ENCODE results near the gene MOV10L1.

MOV10L1 gene

DNA sequence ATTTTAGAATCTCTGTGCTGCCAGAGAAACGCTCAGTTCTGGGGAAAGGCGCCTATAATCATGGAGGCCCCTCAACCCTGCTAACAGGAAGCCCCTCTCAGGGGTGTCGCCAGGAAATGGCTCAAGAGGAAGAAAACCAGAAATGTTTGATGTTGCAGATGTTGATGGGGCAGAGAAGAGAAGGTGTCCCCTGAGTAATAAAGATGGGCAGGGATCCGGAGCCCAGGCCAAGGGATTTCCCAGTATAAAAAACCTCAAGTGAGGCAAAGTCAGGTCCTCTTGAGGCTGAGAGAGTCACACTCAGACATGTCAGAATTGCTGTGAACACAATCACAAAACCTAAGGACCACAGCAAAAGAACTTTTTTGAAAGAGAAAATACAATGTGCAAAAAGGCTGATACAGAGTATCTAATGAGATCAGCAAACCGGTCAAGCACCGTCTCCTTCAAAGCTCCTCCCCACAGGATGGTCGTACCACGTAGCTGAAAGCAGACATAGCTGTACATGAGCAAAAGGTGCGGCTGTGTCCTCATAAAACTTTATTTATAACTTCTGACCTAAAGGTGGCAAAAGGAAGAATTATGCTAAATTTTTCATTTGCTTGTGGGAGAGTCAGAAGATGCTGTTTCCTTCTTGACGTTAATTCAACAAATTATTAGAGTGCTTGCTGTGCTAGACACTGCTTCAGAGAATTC, 12.2 kb downstream of the MOV10L1 start:
- no peak for DNase-seq

DNA sequence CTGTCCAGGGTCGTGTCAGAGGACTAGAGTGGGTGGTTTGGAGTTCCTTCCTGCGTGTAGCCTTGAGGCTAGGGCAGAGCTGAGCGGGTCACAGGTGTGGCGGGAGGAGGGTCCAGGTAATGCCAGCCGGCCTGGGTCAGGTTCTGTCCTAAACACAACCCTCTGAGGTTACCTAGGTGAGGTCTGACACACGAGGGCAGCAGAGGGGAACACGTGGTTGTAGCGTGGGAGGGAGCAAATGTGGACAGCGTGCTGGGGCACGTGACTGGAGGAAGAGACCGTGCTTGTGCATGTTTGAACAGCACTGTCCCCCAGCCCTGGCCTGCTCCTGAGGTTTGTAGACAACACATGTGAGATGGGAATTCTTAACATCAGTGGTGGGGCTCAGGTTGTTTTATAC, 13.1 kb downstream of the MOV10L1 start:
- DNase-seq, result no peak

DNA sequence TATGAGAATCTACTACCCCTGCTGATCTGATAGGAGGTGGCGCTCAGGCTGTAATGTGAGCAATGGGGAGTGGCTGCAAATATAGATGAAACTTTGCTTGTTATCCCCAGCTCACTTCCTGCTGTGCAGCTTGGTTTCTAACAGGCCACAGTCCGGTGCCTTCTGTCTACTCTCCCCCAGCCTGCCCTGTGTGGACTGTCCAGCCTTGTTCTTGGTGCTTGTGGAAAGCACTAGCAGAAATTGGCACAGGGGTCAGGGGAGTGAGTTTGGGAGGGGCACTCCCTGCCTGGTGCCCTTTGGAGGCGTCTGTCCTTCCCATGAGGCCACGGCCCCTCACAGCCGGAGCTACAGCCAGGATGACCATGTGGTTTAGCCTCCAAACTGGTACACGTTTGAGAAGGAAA, 14.3 kb downstream of the MOV10L1 start:
- DNase-seq, result no peak

DNA sequence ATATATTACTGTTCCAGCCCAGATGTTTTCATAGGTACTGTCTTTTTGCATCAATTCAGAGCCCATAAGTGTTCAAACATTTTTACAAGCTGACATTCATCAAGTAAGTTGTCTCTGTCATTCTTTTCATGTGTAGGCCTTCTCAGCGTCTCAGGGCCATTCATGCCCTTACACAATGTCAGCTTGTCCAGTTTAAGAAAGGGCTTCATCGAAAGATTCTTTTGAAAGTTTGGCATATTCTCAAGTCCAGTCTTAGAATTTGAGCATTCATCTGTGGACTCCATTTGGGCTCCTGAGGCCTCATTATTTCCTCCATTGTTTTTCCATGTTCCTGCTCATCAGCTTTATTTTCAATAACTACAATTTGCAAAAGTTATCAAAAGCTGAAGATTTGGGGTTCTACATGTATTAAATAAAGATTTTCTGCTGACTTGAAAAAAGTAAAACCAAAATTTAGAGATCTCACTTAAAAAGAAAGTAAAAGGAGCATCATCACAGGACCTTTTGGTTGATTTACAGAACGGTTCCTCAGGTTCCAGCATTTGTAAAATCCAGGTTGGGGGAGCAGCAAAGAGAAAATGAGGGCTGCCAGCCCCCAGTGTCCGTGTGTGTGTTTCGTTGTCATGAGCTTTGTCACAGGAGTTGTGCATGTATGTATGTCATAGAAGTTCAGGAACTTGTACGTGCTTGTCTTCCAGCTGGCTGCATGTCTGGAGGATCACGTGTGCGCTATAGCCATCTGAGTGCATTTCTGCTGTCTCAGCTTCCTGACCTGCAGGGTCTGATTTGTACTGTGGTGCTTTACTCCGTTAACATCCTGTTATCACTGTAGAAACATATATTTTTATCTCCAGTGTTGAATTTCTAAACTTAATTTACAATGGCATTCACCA, 15.6 kb downstream of the MOV10L1 start:
- no peak for DNase-seq

DNA sequence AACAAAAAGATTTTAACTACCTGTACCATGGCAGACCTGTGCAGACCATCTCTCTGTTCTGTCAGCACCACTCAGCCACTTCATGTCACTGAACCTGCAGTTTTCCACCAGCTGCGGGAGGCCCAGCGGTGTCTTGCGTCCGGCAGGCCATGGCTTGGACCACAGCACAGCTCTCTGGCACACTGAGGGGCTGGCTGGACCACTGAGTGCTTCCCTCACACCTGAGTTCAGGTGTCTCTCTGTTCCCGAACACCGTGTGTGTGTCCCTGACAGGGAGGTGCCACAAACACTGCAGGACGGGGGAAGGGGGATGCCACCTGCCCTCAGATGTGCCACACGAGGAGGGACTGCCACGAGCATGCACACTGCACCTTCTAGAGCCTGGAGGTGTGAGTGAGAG, 17.7 kb downstream of the MOV10L1 start:
- no peak for DNase-seq

DNA sequence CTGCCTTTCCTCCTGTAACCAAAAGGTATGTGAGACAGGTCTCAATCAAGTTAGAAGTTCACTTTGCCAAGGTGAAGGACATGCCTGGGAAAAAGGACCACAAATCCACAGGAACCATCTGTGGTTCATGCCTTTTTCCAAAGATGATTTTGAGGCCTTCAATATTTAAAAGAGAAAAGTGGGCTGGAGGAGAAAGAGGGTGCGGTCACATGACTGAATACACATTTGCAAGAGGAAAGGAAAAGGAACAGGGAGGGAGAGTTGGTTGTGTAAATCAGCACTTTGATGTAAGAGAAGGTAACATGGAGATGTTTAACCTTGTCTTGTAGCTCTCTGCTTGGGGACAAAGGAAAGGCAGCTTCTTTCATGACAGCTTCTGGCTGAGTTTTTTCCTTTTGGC, 21.2 kb downstream of the MOV10L1 start:
- no peak for DNase-seq

DNA sequence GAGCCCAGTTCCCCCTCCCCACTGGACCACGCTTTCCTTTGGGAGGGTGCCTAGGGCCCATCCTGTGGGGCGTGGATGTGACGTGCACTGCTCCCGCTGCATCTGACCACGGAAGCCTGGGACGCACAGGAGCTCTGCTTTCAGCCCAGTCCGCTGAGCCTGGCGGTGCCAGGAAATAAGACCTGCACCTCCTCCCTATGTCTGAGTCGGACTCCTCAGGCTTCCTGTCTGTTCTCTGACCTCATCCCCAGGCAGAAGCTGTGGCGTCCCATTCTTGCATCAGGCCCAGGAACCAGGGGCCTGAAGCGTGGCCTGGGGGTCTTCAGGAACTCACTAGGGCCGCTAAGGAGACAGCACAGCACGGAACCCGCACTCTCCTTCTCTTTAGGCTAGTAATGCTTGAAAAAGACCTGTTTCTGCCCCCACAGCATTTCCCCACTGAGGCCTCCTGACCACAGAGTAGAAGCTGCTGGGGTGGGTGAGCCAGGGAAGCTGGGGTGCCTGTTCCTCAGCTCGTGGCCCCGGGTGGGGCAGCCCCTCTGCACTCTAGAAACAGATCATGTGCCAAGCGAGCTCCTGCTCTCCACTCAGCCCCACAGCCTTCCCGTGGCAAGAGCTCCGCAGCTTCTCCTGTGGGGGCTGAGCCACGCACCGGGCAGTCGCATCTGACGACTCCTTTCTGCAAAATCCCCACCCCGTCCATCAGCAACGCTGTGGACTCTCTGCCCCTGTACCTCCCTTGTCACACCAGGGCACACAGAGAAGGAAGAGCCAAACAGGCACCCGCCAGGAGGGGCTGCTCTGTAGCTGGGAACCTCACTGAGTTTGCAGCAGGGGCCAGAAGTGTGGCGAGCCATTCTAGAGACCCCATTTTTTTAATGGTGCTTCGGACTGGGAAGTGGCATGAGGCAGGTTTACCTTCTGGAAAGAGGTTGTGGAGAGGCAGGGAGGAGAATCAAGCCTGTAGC, 22.6 kb downstream of the MOV10L1 start:
- DNase-seq, result peak in 1 of 58 donors; percentile 14

DNA sequence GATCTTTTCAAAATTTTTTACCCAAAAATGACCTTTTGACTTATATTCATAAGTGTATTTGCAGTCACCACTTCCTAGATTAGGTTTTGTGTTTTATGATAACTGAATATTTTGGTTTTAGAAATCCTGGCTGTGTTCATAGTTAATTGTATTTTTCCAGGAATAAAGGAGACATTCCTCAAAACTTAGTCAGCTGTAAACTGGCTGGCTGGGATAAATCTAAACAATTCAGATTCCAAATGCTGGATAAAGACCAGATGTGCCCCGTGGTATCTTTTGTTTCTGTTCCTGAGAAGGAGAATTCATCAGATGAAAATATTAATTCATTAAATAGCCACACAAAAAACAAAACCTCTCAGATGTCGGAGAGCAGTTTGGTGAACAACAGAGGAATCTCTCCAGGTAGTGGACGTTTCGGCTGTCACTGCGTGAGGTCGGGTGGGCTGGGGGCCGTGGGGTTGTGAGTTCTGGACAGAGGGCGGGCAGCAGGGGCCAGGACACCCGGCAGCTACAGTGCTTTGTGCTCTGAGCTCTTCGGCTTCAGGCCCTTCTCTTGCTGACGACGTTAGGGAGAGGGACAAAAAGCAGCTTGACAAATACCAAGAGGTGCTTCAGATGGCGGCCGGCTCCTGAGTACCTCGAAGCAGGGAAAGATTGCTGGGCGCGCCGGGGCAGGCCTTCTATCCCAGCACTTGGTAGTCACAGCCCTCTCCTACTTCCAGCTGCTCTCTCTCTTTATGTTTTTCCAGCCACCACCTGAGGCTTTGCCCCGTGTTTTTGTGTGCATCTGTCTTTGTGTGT, 24.6 kb downstream of the MOV10L1 start:
- no peak for DNase-seq

DNA sequence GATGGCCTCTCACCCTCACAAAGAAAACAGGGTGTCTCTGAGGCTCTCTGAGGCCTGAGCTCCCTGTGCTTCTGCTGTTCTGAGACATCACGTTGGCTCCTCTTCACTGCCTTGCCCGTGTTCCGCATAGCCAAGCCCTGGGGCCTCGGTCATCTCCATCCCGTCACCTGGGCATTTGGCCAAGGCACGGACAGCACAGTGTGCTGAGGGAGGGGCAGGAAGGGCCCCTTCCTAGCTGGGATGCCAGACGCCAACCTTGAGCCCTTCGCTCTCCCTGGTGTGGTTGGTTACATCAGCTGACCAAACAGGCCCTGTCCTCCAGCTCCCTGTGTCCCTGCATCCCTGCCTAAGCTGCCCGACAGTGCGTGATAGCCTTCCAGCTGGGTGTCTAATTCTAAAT, 25.9 kb downstream of the MOV10L1 start:
- peak in 1 of 58 donors; percentile 7 for DNase-seq

DNA sequence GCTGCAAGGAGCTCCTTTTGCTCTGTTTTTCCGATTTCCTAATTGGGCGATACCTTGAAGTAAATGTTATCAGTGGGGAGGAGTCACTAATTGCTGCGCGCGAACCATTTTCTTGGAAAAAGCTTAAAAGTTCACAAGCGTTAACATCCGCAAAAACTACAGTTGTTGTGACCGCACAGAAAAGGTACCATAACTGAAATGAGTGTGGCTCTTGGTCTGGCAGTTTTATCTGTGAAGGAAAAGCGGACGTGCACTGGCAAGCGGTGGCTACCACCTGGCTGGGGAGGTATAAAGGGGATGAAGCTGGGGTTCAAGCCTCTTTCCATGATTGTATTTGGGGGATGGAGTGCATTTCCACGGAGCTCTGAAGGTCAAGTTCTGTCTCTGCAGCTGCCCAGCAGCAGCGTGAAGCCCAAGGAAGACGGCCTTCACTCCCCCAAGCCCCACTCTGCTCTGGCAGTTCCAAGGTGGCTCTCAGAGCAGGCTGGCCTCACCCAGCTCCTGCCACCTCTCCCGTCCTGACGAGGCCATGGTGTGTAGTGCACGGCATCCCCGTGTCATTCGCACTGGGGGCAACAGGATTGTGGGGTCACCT, 27.5 kb downstream of the MOV10L1 start:
- no peak for DNase-seq

DNA sequence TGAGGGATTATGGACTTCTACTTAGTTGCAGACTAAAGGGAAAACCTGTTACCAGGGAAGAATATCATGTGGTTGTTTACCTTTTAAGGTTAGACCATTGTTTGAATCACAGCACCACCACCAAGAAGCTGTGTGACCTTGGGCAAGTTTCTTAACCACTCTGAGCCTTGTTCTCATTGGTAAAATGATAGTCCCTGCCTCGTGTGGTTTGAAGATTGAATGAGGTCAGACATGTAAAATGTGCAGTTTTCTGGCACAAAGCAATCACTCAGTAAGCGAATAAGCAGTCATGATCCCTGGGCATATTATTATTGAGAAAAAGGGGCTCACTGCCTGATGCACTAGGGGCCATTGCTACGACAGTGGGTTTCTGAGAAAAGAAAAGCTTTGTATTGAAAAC, 28.3 kb downstream of the MOV10L1 start:
- DNase-seq, result no peak

DNA sequence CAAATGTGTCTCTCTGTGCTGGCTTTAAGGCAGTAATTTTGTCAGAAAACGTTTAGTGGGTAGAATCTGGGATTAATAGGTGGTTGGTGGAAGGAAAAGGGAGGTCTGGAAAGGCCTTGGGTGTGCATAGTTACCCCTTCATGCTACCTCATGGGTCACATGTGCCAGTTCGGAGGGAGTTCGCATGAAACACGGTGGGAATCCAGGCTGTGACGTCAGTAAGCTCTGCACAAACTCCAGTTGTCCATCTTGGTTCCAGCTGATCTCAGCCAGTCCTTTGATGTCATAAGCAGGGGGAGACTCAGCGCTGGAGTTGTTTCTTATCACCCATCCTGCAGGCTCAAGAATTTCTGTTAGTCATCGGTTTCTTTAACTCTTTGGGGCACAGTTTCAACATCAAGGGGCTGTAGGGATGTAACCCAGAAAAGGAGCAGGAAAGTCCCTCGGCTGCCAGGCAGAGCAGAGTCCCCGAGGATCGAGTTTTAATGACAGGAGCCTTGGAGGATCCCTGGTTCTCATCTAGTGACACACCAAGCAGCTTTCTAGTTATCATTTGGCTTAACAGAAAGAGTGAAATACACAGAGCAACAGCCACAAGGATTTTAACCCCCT, 28.9 kb downstream of the MOV10L1 start:
- DNase-seq, result no peak

DNA sequence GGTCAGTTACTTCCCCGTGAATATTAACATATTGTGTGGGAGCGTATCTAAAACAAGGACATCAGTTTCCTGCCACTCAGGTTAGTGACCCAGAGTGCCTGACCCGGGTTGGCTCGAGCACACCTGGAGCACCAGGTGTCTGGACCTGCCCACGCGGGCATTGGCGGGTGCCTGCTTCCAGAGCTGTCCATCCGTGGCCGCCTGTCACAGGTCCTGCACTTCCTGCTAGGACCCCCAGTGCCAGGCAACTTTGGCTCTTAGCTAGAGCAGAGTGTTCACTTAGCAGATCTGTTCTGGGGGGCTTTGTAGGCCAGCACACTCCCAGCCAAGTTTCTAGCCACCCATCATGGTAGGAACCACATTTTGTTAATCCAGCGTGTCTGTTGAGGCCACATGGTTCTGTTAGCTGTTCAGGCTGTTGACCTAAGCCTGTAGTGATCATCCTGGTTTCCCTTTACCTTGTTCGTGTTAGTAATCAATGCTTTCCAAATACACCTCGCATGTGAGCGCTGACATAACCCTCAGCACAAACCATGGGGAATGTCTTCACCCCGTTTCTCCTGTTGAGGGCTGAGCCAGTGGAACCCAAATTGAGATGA, 29.5 kb downstream of the MOV10L1 start:
- DNase-seq, result no peak

DNA sequence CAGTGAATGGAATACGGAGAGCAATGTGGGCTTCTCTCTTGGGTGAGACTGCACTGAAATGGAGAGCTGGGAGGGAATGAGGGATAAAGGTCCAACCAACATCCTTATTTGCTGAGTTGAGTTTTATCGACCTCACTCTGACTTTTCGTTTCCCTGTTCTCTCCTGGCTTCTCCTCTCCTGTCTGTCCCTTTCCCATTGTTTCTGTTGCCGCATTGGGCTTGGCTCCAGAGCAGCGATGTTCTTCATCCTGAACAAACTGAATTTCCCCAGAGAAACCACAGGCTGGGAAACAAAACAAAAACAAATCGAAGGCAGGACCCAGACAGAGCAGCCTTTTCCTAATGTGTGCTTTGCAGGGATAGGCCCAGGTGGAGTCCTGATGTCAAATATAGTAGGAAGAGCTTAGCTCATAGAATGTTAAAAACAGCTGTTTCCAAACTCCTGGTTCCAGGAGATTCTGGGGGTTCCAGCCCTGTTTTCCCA, 30.0 kb downstream of the MOV10L1 start:
- DNase-seq, result no peak

DNA sequence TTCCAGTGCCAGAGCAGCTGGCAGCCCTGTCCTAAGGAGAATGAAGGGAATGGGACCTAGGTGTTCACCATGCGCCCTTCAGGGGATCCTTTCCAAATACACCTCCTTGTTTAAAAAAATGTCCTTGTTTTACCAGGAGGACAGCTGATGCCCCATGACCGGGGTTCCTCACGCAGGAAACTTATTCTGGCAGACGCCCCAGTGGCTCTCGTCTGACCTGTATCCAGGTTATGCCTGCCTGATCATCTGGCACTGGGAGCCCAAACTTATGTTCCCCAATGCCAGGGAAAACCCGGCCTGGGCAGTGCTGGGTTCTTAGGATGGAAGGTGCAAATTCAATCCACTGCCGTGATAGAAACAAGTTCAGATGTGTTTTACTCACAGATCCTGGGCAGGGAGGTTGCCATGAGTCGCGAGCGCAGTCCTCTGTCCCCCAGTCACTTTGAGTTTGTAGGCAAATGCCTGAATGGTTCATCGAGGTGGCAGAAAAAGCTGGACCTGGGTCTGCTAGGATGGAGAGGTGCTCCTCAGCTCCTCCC, 31.5 kb downstream of the MOV10L1 start:
- no peak for DNase-seq

DNA sequence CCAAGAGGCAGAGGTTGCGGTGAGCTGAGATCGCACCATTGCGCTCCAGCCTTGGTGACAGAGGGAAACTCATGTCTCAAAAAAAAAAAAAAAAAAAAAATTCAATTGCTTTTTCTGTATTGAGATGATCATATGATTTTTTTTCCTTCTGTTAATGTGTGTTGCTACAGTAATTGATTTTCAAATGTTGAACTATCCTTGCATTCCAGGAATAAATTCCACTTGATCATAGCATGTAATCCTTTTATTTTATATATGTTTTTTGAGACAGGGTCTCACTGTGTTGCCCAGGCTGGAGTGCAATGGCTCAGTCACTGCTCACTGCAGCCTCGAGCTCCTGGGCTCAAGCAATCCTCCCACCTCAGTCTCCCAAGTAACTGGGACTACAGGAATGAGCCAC, 33.3 kb downstream of the MOV10L1 start:
- DNase-seq, result no peak

DNA sequence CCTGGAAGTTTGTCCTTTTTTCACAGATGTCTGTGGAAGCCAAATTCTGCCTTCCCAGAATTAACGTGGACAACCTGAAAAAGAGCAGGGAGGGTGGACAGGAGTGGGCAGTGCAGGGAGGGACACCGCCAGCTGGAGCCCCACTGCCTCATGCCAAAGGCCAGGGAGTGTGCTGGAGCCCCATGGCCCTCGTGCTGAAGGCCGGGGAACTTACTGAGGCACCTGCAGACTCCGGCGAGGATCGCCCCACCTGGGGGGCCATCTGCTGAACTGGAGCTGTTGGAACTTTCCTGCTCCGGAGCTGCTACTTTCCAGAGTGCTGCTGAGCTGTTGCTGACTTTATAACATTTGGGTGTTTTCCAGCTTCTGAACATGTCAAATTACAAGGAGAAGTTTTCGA, 35.2 kb downstream of the MOV10L1 start:
- DNase-seq, result no peak

DNA sequence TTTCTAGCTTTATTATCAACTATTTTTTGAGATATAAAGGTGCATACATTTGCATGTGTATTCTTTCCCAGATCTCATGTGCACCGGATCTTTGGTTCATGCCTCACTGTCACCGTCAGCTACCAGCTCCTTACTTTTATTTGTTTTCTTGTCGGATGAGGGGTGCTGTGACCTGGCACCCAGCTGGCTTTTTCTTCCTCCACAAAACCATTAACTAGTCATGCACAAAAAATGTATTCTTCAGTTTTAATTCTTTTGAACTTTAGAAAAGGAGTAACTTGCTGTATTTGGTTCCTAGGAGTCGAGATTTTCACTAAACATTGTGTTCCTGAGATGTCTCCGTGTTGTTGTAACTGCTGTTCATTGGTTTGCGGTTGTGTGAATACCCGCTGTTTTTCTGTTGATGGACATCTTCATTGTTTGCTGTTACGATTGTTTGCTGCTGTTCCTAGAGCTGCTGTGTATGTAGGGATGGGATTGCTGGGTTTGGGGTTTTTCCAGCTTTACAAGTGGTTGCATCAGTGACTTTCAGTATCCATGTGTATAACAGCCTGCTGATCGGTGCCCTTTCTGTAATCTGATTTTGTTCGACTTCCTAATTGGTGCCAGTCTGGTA, 39.4 kb downstream of the MOV10L1 start:
- no peak for DNase-seq

DNA sequence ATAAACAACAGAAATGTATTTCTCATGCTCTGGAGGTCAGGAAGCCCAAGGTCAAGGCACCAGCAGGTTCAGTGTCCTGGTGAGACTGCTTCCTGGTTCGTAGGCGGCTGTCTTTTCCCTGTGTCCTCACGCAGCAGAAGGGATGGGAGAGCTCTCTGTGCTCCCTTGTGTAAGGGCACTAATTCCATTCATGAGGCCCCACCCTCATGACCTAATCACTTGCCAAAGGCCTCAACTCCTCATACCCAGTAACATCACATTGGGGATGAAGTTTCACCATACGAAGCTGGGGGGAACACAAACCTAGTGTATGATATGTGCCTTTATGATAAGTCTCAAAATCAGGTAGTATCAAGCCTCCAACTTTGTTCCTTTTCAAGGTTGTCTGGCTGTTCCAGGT, 42.1 kb downstream of the MOV10L1 start:
- DNase-seq, result no peak

Data from anterior cingulate cortex (tissue), 58 donors.